GM21825 (cell line): ENCODE measurements around the gene HK3.

Source experiments
- ATAC-seq: cut with Tn5 transposase; IDR thresholded peaks from one replicate; pipeline ENCODE4 v1.9.1; 2021; ENCODE audit warnings: mild to moderate bottlenecking, moderate library complexity; ENCODE audit not compliant: unreplicated experiment

The HK3 gene

GRCh38 chr5:176899296-176899891 lies at the start of gene HK3:
Gene HK3 (minus strand): TSS chr5:176899346. CDS start chr5:176896159, 3,187 bp downstream.
- ATAC-seq: no peak

DNA sequence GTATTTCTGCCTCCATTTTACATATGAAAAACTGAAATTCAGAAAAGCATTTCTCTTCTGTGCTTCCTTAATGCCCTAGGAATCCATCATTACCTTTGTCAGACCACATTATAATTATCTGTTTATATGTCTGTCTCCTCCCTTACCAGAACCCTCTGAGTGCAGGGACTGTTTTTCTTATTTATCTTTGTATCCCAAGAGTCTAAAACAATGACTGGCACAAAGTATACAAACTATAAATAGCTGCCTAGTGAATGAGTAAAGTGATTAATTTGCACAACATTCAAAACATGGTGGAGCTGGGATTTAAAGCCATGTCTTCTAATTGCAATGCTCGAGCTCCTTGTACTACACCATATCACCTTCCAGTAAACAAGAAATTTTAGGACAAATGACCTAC lies 49.3 kb upstream of the HK3 start:
- ATAC-seq: no peak

DNA sequence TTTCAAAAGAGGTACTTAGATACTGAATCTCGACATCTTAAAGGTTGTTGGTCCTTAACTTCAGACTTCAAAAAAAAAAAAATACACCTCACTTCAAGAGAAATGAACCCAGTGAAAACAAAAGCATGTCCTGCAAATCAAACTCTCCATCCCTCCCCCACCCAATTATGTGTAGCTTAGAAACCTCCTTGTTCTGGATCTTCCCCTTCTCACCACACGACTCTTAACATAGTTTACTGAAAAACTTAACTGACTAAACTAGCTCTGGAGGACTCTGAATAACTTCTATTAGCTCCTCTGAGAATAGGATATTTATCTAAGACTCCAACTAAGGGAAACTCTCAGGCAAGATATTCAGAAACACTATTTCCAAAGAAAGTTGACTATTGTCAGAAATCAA lies 48.7 kb upstream of the HK3 start:
- no peak for ATAC-seq

DNA sequence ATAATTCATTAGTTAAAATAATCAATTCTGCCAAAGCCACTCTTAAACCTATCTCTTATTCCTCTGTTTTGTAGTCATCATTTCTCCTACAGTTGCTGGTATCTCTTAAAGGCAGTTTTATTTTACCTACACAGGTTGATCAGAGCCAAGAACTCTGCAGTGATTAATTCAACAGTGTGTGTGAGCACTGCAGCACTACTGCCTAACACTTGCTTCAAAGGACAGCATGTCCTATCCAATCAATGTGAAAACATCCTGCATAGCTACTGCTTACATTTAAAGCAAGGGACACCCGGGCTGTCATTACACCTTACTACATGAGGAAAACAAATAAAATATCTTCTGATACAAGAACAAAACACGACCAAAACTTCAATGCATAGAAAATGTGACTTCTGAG lies 45.1 kb upstream of the HK3 start:
- no peak for ATAC-seq

DNA sequence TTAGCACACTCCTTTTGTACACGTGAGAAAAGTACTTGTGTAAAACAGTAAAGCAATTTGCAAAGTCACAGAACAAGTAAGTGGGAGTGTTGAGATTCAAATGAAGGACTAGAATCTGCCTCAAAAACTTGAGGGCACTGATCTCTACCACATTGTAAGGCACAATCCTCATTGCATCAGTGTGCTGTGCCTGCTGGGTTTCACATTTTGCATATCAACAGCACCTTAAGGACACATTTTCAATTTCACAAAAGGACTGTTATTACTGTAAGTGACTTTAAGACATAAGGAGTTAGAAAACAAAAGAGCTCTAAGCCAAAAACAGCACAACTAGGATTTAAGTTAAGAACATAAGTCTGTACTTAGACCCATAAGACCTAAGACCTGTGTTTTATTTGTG lies 44.7 kb upstream of the HK3 start:
- ATAC-seq: no peak

GRCh38 chr5:176941951-176942350 lies 42.8 kb upstream of the HK3 start:
- ATAC-seq: no peak

DNA sequence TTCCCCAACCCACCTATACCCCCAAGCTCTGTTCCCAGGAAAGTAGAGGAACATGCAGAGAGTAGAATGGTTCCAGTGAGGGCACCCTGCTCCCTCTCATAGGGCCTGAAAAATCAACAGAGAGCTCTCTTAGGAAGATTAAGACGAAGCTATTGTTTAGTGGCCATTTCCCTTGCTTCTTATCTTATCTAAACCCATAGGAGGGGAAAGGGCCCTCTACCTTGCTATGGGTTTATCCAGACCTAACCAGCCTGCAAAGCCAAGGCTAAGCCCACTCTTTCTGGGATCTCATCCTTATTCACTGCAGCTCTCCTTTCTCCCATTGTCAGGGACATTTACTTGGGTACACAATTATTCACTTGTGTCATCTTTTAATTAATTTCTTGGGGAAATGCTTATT lies 39.3 kb upstream of the HK3 start:
- no peak for ATAC-seq

GRCh38 chr5:176935017-176935416 lies 35.9 kb upstream of the HK3 start:
- ATAC-seq: no peak

DNA sequence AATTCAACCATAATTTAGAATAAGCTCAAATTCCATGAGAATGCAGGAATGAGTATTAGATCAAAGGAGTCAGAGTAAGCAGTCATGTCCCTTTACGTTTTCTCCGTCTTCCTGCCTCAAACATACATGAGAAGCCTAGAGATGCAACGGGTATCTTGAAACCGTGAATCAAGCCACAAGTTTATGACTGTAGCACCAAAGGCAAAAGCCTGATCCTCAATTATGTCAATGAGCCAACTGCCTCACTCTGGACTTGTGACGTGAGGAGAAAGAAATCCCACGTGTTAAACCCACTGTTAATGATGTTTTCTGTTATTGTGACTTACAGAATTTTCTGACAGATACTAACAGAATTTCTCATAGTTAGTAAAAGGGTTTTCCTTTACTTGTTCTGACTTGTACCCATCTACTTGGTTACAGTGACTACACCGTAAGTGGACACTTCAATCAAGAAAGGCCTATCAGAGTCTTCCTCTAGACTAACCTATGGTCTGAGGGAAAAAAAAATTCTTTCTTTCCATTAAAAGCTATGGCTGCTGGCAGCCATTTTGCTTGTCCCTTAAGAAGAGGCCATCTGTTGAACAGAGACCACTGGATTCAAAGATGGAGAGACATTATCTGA lies 35.3 kb upstream of the HK3 start:
- no peak for ATAC-seq

GRCh38 chr5:176929654-176930053 lies 30.5 kb upstream of the HK3 start:
- no peak for ATAC-seq

DNA sequence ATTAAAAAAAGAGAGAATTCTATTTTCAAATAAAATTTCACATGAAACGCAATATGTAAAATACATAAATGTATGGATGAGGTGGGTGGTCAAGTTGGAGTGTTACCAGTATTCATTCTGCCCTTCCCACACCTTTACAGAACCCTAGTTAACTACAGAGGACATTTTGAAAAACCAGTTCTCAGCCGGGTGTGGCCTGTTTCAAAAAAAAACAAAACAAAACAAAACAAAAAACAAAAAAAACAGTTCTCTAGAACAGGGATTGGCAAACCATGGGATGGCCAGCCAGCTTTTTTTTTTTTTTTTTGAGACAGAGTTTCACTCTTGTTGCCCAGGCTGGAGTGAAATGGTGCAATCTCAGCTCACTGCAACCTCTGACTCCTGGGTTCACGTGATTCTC lies 28.4 kb upstream of the HK3 start:
- ATAC-seq: no peak

GRCh38 chr5:176922817-176923216 lies 23.7 kb upstream of the HK3 start:
- no peak for ATAC-seq

- no peak for ATAC-seq
These were observed 22.6 kb upstream of the HK3 start for GRCh38 chr5:176921714-176922113.

- ATAC-seq: no peak
These were observed 19.5 kb upstream of the HK3 start for GRCh38 chr5:176918613-176919012.

DNA sequence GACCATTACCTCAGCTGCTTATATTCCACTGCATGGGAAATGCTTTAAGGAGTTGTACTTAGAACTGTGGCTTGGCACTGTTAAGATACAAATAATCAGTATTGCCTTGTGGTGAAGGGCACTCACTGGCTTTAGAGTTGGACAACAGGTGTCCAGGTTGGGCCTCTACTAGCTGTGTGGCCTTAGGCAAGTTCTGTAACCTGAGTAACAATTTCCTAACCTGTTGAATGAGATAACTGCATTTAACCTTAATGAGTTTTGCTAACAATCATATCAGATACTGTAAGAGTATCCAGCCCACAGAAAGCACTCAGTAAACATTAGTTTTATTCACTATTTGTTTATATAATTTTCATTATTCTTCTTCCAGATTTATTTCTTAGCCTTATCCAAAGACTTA lies 17.2 kb upstream of the HK3 start:
- no peak for ATAC-seq

- ATAC-seq: no peak
These were observed 16.8 kb upstream of the HK3 start for GRCh38 chr5:176915906-176916305.

GRCh38 chr5:176912115-176912514 lies 13.0 kb upstream of the HK3 start:
- ATAC-seq: no peak

DNA sequence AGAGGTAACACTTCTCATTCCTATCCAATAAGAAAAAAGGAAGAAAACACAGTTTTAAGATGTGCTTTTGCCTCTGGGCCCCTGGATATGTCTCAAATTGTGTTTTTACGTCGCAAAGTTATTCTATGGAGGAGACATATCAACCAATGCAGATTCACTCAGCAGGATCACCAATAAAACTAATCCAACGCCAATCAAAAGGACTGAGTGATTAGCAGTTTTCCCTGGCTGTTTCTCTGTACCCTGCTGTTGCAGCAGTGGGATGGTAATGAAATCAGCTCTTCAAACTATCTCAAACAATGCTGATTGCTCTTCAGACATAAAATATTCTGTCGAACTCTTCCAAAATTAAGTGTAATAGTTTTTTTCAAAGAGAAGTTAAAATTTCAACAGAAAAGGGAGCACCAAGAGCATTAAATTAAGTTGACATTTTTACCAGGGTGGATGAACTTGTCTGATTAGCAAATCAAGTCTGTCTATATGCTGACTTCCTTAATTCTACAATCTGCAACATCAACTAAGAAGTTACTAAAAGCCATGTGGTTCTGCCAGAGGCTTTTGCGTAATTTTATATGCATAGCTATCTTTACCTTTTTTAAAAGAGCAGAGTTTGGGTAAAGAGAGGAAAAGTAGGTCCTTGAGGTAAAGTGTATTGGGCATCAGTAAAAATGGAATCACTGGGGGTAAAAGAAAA lies 9.7 kb upstream of the HK3 start:
- no peak for ATAC-seq

DNA sequence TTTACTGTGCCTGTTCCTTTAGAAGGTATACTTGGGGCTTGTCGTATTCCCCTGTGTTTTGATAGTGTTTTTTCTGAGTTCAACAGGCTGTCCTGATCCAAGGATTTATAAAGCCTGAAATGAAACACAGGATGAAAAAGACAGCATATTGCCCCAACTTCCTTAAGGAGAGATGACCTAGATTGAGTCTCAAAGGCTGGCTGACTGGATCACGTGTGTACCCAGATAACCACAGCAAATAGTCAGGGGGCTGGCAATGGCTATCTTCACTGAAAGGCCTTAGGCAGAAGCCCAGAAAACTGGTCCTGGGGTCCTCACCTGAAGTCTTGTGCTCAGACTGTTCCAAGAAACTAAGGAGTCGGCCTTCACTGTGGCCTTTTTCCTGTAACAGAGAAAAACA lies 7.7 kb upstream of the HK3 start:
- no peak for ATAC-seq

DNA sequence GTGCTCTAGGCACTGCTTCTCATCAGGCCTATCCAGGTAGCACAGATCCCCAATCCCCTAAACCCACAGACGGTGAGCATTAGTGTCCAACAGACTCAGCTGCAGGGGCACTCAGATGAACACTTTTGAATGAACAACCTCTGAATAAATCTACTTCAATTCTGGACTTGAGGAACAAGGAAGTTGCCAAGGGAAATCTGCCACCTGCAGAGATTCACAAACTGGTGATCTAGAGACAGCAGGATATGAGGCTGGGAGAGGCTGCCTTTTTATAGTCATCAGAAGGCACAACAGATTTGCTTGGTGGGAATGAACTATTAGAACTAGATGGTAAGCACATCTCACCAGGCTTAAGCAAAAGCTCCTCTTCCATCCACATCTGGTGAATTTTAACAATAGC lies 7.0 kb upstream of the HK3 start:
- no peak for ATAC-seq

DNA sequence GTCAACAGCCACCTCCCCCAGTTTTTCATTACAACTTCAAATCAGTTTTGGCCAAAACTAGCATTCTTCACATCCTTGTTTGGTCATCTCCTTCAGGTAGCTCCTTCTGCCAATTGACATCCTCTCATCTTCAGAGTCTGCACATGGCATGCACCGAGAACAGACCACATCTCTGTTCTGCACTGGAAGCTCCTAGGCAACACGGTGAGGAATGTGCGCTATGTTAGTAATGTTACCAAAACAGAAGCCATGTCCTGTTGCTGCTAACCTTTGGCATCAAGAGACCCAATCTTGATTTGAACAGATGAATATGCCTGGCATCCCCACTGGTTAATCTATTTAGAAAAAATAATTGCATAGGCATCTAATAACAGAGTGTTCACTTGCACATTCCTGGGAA lies 5.1 kb upstream of the HK3 start:
- ATAC-seq: no peak

DNA sequence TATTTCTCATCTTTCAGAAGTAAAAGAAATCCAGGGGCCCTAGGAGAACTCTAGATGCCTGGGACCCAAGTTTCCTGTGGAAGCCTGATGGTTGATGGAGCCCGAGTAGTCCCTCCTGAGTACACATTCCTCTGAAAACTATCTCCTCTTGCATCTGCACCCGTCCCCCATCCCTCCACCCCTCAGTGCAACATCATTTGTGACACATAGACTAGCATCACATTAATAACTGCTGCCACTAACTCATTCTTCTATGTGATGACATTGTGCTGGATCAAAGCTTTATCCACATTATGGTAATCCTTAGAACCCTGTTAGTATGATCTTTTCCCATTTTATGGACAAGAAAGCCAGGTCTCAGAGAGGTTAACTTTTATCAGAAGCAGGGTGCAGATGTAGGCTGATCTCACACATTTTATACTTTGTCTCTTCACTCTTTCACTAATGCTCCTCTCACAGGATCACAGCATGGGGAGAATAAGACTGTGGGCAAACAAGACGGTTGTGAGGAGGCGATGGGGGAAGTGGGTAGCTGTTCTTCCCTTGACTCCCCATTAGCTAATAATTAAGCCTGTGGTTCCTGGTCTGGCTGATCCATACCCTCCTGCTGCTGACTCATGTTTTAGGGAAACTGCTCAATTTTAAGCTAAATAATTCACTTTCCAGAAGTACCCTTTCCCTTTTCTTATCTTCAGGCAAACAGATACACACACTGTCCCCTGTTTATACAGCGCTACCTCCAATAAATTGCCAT lies 3.9 kb upstream of the HK3 start:
- ATAC-seq: no peak
